ENCODE results near the gene SLC10A7.

The SLC10A7 gene

DNA sequence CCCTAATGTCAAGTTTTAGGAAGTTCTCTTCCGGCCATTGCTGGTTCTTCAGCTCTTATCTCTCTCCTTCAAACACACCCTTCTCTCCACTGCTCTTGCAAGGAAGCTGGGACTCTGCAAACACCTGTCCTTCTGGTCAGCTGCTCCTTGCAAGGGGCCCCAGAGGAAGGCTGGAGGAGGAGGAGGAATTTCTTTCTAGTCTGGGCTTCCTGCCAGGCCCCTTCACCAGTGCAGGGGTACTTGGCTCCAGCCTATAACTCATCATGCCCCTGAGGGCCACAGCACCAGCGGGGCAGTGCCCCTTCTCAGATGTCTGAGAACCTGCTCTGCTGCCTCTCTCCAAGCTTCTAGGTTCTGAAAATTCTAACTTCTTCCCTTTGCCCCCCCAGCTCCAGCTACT lies 260.7 kb downstream of the SLC10A7 start:
- no peak for DNase-seq (ENCODE audit: low read depth in 2 of 2)

GRCh38 chr4:146260521-146260920 lies 261.2 kb downstream of the SLC10A7 start:
- DNase-seq (ENCODE audit: low read depth in 2 of 2), result no peak

DNA sequence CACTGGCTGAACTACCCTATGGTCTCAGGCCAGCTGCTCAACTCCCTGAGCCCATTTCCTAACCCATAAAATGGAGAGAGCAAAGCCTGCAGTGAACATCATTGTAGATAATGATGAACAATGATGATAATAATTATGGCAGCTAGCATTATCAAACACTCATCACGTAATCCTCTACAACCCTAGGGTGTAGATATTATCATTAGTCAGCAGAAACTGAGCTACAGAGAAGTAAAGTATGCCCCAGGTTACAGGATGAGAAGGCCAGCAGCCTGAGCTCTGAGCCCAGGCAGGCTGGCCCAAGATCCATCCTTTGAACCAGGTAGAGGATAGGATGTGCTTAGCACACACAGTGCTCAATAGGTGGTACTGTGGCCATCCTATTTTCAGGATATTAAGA lies 264.2 kb downstream of the SLC10A7 start:
- DNase-seq (ENCODE audit: low read depth in 2 of 2), result no peak

- DNase-seq (ENCODE audit: low read depth in 2 of 2), result no peak
Measured at GRCh38 chr4:146256328-146256727, 265.4 kb downstream of the SLC10A7 start.

DNA sequence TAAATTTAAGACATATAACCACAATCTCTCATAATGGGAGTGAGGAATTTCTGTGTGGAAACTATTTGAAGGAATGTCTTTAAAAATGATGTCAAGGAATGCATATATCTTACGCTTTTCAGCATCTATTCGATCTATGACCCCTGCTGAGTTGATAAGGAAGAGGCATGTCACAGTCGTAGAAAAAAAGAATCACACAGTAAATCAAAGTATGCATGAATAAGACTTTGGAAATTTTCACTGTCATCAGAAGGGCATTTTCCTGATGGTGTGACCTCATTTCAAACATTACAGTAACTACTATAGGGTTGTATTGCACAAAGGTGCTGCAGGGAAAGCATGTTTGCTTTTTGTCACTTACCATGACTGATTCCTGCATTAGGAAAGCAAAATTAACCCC lies 265.9 kb downstream of the SLC10A7 start:
- no peak for DNase-seq (ENCODE audit: low read depth in 2 of 2)

- no peak for DNase-seq (ENCODE audit: low read depth in 2 of 2)
Measured at GRCh38 chr4:146255463-146255862, 266.3 kb downstream of the SLC10A7 start.

GRCh38 chr4:146252969-146253611 lies 268.6 kb downstream of the SLC10A7 start:
- no peak for DNase-seq (ENCODE audit: low read depth in 2 of 2)

DNA sequence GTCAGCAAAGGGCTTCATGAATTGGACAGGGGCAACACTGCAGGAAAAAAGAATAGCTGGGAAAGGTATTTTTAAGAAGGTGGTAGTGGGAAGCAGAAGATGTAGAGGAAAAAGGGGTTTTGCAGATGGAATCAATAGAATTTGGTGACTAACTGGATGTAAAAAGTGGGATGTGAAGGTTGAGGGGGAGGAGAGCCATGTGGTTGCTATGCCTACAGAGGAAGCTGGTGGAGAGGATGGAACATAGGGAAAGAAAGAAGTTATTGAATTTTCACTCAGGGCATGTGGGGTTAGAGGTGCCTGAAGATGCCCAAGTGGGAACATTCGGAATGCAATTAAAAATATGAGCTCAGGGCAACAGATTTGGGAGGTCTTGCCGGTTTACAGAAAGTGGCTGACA lies 274.4 kb downstream of the SLC10A7 start:
- DNase-seq (ENCODE audit: low read depth in 2 of 2), result no peak

GRCh38 chr4:146246381-146246780 lies 275.4 kb downstream of the SLC10A7 start:
- DNase-seq (ENCODE audit: low read depth in 2 of 2), result no peak

DNA sequence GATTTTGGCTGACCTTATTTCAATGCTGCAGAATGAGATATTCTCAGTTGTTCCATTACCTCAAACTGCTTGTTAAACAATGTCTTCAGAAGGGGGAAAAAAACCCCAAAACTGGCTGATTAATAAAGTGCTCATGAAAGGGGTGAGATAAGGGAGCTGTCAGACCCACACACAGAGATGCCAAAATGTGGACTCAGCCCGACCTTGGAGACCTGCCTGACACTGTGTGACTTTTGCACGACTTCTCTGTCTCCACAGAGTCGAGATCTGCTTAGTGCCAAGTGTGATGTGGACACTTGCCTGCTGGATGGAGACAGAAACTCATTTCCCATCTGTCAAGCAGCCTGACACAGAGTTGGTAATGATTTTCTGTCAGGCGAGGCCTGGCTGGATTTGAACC lies 275.9 kb downstream of the SLC10A7 start:
- no peak for DNase-seq (ENCODE audit: low read depth in 2 of 2)

DNA sequence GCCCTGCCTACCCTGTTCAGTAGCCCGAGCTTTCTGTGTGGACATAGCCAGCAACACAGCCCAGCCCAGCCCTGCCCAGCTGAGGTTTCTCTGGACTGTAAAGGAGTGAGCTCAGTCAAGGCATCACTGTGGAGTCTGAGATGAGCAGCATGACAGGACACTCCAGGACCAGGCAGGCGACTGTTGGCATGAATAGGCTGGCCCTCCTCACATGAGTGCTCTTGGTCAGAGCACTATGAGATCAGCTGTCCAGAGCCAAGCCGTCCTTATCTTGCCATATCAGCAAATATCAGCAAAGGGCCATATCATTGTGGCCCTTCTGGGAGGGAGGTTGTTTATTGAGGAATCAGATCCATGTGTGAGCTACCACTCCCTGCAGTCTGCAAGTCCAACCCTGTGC lies 276.5 kb downstream of the SLC10A7 start:
- no peak for DNase-seq (ENCODE audit: low read depth in 2 of 2)

DNA sequence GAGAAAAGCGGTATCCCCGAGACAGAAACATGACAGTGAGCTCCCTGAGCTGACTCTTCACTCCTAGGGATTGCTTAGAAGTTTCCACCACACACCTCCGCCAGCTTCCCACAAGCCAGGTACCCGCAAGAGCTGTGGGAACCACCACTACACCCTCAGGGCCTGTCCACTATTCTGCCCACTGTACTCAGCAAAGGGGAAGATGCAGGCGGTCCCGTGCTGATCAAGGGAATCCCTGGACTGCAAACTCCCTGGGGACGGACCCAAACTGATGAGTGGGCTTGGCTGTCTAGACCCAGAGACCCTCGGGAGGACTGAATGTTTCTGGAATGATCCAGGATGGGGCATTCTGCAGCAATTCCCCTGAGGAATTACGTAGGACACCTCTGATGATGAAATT lies 277.2 kb downstream of the SLC10A7 start:
- DNase-seq (ENCODE audit: low read depth in 2 of 2), result no peak

GRCh38 chr4:146243883-146244277 lies 277.9 kb downstream of the SLC10A7 start:
- DNase-seq (ENCODE audit: low read depth in 2 of 2), result no peak

GRCh38 chr4:146243141-146243882 lies 278.4 kb downstream of the SLC10A7 start:
- DNase-seq (ENCODE audit: low read depth in 2 of 2), result peak; percentile 53 to 57

DNA sequence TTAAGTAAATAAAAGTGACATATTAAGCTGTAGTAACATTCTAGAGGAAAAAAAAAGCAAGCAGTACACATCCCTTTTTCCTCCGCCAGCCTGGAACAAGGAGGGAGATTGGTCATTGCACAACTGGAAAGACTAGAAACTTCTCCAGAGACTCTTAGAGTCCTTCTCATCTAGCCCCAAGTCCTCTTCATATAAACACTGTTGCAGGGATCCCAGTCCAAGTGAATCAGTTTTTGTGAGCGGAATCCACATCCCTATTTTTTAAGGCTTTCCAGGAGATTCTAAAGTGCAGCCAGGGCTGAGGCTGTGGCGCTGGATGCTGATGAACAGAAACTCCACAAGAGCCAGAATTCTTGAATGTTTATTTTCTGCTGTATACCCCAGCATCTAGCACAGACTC lies 283.6 kb downstream of the SLC10A7 start:
- DNase-seq (ENCODE audit: low read depth in 2 of 2), result no peak

DNA sequence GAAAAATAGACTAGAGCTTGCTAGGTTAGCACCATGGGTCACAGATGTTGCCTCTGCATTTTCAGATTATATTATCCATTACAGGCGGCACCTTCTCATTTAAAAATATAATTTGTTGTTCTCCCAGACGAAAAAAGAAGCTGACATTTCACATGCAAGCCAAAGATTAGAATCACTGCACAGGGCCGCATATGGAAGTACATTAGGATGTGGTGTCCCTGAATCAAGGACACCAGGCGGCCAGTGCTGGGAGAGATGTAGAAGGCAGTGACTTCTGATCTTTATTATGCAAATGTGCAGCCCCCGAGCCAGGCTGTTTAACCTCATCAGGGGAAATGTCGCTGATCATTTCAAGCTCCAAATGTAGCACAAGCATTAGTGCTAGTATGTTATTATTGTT lies 284.6 kb downstream of the SLC10A7 start:
- DNase-seq (ENCODE audit: low read depth in 2 of 2), result no peak

DNA sequence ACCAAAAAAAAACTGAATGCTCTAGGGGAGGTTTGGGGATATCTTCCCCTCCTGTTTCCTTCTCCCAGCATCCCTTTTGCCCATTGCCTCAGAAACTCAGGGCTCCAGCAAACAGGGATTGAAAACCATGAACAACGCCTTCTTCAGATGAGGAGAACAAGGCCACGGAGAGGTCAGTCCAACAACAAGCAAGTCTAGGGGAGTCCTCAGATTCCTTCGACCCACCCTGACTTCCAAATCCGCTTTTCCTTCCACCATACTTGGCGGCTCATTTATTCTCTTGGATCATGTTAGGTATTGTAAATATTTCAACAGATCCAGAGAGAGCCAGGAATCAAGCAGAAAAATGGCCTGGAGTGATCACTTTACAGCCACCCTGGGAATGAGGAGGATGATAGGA lies 285.5 kb downstream of the SLC10A7 start:
- DNase-seq (ENCODE audit: low read depth in 2 of 2), result no peak

DNA sequence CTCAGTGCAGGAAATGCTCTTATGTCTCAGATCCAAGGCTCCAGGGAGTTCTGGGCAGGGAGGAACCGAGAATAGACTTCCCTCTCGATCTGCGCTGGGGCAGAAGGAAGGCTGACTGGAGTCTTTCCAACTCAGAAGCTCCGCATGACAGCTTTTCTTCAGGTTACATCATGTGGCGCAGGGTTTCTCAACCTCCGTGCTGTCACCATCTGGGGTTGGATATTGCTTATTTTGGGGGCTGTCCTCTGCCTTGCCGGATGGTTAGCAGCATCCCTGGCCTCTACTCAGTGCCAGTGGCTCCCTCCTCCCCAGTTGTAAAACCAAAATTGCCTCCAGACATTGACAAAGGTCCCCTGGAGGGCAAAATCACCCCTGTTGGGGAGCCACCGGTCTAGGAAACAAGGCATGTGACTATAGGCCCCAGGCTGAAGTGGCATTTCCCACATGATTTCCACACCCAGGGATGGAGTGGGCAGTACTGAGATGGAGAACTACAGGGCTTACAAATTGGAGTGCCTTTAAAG lies 286.0 kb downstream of the SLC10A7 start:
- DNase-seq (ENCODE audit: low read depth in 2 of 2), result no peak

GRCh38 chr4:146232131-146232722 lies 289.5 kb downstream of the SLC10A7 start:
- no peak for DNase-seq (ENCODE audit: low read depth in 2 of 2)

- no peak for DNase-seq (ENCODE audit: low read depth in 2 of 2)
Measured at GRCh38 chr4:146229406-146229805, 292.3 kb downstream of the SLC10A7 start.

DNA sequence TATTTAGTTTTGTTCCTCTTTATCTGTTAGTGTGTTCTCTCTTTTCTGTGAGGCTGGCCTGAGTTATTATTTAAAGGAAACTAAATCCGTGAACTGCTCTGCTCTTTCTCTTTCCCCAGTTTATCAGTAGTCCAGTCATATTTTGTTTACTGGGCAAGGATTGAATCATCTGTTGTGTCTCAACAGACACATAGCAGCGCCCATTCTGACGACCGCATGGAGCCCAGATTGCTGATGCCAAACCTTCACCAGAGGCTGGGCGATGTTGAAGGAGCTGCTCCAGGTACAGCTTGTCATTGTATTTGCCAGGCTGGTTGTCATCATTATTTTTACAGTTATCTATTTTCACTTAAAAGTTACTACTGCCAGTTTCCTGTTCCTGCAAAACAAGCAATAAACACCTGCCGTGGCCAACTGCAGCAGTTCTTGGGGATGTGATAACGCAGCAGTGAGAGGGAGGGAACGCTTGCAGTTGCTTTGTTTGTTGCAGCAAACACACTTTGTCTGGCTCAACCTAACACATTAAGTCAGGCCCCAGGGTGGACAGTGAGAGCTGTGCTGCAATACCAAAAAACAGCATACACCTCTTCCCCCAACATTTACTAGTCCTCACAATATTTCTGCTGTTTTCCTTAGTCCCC lies 297.3 kb downstream of the SLC10A7 start:
- DNase-seq (ENCODE audit: low read depth in 2 of 2), result no peak

DNA sequence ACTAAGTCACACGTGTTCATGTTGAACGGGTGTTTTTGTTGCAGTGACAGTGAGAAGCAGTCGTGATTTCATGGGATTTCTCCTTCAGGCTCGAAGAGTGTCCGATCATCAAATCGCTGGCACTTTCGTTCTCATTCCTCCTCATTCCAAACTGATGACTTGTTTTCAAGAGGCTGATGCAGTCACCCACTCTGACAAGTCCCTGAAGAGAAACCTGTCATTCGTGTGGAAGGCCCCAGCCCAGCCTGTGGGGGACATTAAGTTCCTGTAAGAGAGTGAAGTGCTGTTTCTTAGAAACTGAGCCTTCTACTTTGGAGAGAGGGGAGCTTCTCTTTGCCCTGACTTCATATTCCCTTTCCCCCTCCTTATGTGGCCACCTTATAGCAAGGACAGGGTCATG lies 299.4 kb downstream of the SLC10A7 start:
- DNase-seq (ENCODE audit: low read depth in 2 of 2), result no peak

DNA sequence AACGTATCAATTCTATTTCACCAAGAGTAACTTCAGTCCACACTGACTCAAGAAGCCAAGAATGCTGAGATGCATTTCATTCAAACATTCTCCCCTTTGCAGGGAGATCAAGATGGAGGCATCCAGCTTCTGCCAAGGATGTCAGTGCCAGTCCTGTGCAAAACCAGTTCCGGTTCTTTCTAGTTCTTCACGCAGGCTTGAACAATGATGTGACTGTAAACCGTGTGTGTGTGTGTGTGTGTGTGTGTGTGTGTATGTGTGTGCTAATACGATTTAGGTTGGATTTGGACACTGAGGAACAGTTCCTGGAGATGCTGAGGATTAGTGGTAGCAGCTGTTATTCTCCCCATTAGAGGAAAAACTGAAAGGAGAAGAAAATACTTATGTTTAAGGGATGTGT lies 307.5 kb downstream of the SLC10A7 start, which contains the start of gene REELD1:
Gene REELD1 (plus strand): TSS at position 301 of the 400 bp plus-strand sequence. CDS start 2,415 bp downstream, outside the sequence.
- no peak for DNase-seq (ENCODE audit: low read depth in 2 of 2)

All from stimulated activated CD4-positive, alpha-beta T cell treated with anti-CD3 and anti-CD28 coated beads, Interleukin-1b, Interleukin-23, amount 100 ng/mL, for 4 hours (primary cell).